HG03442 (cell line): ENCODE data around the gene CD81.

Experiments used
- ATAC-seq: cut with Tn5 transposase; IDR thresholded peaks from one replicate; pipeline ENCODE4 v1.9.1; 2021; ENCODE audit warnings: mild to moderate bottlenecking, moderate library complexity; ENCODE audit not compliant: unreplicated experiment

The CD81 gene

GRCh38 chr11:2374456-2375201 is 2.5 kb upstream of the CD81 start:
- ATAC-seq: no peak

- ATAC-seq: no peak
Measured at GRCh38 chr11:2375341-2375853, 1.7 kb upstream of the CD81 start.

- ATAC-seq: no peak
Measured at GRCh38 chr11:2375964-2376551, 1.1 kb upstream of the CD81 start.

- no peak for ATAC-seq
Measured at GRCh38 chr11:2377511-2378443, 667 bp downstream of the CD81 start.

- no peak for ATAC-seq
Measured at GRCh38 chr11:2378527-2379210, 1.6 kb downstream of the CD81 start.

GRCh38 chr11:2379466-2380174 is 2.5 kb downstream of the CD81 start:
- ATAC-seq: no peak

GRCh38 chr11:2380396-2380795 is 3.3 kb downstream of the CD81 start:
- no peak for ATAC-seq

GRCh38 chr11:2380807-2381350 is 3.8 kb downstream of the CD81 start:
- no peak for ATAC-seq

GRCh38 chr11:2381494-2382128 is 4.5 kb downstream of the CD81 start:
- no peak for ATAC-seq

- no peak for ATAC-seq
Measured at GRCh38 chr11:2382129-2382517, 5.0 kb downstream of the CD81 start.

- ATAC-seq: no peak
Measured at GRCh38 chr11:2382936-2383851, 6.1 kb downstream of the CD81 start.

- ATAC-seq: no peak
Measured at GRCh38 chr11:2383852-2384804, 7.0 kb downstream of the CD81 start.

GRCh38 chr11:2385156-2386151 is 8.3 kb downstream of the CD81 start:
- ATAC-seq: no peak

GRCh38 chr11:2386591-2386990 is 9.5 kb downstream of the CD81 start:
- no peak for ATAC-seq

GRCh38 chr11:2387266-2387987 is 10.3 kb downstream of the CD81 start:
- no peak for ATAC-seq
